ENCODE results near the gene TRIM72.

- TF ChIP-seq, protein P1, sequence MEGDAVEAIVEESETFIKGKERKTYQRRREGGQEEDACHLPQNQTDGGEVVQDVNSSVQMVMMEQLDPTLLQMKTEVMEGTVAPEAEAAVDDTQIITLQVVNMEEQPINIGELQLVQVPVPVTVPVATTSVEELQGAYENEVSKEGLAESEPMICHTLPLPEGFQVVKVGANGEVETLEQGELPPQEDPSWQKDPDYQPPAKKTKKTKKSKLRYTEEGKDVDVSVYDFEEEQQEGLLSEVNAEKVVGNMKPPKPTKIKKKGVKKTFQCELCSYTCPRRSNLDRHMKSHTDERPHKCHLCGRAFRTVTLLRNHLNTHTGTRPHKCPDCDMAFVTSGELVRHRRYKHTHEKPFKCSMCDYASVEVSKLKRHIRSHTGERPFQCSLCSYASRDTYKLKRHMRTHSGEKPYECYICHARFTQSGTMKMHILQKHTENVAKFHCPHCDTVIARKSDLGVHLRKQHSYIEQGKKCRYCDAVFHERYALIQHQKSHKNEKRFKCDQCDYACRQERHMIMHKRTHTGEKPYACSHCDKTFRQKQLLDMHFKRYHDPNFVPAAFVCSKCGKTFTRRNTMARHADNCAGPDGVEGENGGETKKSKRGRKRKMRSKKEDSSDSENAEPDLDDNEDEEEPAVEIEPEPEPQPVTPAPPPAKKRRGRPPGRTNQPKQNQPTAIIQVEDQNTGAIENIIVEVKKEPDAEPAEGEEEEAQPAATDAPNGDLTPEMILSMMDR (conservative IDR thresholded peaks at IDR 0.05; ENCODE audit: low read depth, low read length), result no peak
- TF ChIP-seq EZH2 (IDR thresholded peaks at IDR 0.05; ENCODE audit: low read length, unreplicated experiment), result no peak
Measured at GRCh38 chr16:31238041-31238440, 24.1 kb downstream of the TRIM72 start.

Measured in PC-3 (cell line).